Measurements from ENCODE around the gene PIN1.

DNA sequence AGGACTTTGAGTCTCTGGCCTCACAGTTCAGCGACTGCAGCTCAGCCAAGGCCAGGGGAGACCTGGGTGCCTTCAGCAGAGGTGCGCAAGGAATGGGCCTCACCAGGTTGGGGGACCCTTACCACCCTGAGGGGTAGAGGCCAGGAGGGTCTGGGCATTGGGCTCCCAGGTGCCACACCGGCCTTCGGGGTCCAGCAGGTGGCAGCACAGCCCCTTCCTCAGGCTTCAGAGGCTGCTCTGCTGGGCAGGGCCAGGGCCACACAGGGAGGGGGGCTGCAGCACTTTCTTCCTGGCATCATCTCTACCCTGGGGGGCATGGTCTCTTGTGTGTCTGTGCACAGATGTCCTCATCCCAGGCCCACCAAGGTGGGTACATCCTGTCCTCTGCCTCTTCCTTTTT, 12.9 kb downstream of the PIN1 start:
- TF ChIP-seq POLR2A (IDR thresholded peaks at IDR 0.05) (no peak), POLR2AphosphoS5 (IDR thresholded peaks at IDR 0.05) (no peak)

Data from gastroesophageal sphincter (tissue), 2 donors.